ENCODE data around the gene KLHDC1.
A peak's percentile ranks its signal among the peaks of the same experiment; 100 is the strongest.
"Not testable (repeated sequence)": the region's sequence is repeated elsewhere in the genome, so short reads cannot be mapped to it uniquely, and the experiment has no call there.

The KLHDC1 gene

DNA sequence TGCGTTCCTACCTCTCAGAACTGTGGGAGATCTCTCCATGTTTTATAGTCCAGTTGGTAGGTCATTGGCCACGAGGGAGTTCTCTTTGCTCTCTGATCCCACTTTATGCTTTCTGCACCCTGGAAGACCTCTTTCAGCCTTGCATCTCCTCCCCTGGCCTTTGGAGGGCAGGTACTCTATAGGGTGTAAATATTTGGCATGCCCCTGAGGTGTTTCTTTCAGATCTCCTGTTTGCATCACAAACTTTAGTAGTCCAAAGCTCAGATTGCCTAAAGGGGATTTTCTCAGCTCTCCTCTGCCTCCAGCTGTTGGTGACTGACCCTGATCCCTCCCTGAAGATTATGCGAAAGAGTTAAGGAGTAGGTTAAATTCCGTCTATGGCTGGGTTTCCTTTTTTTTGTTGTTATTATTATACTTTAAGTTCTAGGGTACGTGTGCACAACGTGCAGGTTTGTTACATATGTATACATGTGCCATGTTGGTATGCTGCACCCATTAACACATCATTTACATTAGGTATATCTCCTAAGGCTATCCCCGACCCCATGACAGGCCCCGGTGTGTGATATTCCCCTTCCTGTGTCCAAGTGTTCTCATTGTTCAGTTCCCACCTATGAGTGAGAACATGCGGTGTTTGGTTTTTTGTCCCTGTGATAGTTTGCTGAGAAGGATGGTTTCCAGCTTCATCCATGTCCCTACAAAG is 29.0 kb downstream of the KLHDC1 start:
- not testable (repeated sequence) for DNase-seq (ENCODE audit: low spot score)

DNA sequence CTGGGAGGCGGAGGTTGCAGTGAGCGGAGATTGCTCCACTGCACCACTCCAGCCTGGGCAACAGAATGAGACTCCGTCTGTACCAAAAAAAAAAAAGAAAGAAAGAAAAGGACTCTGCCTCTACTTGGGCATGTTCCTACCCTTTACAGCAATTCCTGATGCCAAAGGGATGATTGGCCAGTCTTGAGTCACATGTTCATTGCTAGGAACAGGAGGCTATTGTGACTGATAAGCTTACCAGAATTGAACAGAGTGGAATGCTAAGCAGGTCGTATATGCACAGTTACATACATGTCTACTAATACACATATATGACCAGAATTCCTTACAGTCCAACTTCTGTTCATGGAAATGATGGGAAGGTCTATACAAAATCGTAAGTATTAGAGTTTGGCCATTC is 34.3 kb downstream of the KLHDC1 start:
- DNase-seq (ENCODE audit: low spot score) = no peak

DNA sequence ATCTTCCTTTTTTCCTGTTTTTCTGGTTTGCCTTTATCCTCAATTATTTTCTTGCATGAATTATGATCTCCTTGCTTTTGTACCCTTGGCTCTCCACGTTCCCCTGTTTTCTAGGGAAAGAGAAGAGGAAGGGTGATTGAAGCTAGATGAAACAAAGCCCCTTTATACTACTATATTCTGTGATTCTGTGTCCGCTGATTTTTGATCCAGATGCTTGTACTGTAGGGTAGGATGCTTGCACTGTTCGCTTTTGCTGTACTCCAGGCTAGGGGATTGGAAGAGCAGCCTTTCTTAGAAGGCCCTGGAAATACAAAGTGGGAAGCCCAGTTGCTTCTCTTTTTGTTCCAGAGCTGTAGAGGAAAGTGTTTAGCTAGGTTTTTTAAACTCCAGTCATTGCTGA is 40.0 kb downstream of the KLHDC1 start:
- DNase-seq (ENCODE audit: low spot score) = no peak

DNA sequence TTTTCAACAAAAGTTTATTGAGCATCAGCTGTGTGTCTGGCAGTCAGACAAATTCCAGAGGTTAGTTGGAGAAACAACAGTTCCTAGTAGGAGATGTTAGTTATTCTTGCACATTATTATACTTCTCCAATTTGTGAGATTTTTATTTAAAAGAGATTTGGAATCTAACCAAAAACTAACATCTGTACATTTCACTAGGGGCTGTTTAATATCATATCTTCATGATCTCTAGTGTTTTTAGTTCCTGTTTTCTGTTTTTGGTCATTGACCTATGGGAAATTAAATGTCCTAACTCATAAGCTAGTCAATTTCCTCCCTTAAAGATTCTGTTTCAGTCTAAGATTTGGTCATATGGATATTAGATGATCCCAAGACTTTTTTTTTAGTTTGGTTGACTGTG is 40.9 kb downstream of the KLHDC1 start:
- DNase-seq (ENCODE audit: low spot score) = no peak

DNA sequence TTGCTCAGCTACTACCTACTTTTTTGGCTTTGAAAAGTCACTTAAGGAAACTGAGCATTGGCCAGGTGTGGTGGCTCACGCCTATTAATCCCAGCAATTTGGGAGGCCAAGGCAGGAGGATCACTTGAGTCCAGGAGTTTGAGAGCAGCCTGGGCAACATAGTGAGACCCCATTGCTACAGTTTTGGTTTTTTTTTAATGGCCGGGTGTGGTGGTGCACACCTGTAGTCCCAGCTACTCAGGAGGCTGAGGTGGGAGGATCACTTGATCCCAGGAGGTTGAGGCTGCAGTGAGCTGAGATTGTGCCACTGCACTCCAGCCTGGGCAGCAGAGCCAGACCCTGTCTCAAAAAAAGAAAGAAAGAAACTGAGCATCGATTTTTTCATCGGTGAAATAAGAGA is 42.7 kb downstream of the KLHDC1 start:
- DNase-seq (ENCODE audit: low spot score) = not testable (repeated sequence)

DNA sequence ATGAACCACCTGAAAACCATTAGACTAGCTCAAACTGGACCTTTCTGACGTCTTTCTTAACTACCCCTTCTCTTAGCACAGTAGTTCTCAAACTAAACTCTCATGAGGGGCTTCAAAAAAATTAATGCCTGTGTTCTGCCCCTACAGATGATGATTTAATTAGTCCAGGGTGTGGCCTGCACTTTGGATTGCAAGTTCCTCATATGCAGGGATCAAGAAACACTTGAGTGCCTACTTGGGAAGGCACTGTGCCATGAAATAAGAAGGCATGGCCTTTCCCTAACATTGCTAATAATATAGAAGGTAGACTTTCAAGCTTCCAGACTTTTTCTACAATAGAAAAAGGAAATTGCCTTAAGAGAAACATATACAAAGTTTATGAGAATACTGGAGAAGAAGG is 52.3 kb downstream of the KLHDC1 start:
- DNase-seq (ENCODE audit: low spot score) = no peak

DNA sequence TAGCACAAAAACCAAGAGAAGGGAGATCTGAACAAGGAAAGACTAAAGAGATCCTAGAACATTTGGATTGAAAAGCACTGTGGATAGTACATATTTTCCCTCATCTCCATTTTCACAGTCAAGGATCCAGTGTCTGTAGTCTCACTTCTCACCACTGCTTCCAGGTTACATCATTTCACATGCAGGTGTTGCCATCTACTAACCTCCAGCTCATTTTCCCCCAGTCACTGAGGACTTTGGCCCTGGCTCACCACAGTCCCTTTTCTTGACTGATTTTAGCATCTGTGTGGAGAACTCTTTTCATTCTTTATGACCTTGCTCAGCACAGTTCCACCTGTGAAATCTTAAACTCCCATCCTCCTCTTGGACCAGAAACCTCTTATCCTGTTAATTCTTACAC is 53.6 kb downstream of the KLHDC1 start:
- not testable (repeated sequence) for DNase-seq (ENCODE audit: low spot score)

DNA sequence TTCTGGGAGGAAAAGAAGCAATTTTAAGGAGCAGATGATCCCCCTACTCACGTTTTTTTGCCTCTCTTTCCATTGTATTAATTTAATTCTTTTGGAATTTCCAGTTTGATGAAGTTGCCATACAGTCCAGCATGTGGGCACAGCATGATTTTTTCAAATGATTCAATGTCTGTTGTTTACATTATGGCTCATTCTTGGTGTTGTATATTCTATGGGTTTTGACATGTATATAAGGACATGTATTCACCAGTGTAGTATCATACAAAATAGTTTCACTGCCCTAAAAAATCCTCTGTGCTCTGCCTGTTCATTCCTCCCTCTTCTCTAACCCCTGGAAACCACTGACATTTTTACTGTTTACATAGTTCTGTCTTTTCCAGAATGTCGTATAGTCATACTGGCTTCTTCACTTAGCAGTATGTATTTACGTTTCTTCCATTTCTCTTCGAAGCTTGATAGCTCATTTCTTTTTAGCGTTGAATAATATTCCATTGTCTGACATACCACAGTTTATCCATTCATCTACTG is 61.7 kb downstream of the KLHDC1 start:
- no peak for DNase-seq (ENCODE audit: low spot score)

DNA sequence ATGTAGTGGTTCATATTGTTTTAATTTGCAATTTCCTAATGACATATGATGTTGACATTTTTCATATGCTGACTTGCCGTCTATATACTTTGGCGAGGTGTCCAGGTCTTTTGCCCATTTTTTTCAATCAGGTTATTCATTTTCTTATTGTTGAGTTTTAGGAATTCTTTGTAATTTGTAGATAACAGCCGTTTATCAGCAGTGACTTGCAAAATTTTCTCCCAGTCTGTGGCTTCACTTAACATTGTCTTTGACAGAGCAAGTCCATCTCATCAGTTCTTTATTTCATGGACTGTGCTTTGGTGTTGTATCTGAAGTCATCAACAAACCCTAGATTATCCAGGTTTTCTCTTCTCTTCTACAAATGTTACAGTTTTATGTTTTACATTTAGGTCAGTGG is 62.5 kb downstream of the KLHDC1 start:
- DNase-seq (ENCODE audit: low spot score) = no peak

DNA sequence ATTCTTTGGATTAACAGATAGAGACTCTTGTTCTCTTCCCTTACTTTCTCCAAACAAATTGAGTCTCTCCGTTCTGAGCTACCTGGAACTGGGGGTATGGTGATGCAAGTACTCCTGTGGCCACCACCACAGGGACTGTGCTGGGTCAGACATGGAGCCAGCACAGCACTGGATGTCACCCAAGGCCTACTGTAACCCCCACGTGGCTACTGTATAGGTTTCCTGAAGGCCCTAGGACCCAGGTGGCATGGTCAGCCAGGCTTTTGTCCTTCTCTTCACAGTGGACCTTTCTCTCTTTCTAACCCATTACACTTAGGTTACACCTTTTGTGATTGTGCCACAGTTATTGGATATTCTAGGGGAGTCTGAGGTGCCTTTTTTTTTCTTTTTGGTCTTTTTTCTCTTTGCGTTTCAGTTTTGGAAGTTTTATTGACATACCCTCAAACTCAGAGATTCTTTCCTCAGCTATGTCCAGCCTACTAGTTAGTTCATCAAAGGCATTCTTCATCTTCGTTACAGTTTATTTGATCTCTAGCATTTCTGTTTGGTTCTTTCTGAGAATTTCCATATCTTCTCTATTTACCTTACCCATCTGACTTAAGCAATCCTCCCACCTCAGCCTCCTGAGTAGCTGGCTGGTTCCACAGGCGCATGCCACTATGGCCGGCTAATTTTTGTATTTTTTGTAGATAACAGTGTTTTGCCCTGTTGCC is 69.1 kb downstream of the KLHDC1 start:
- DNase-seq (ENCODE audit: low spot score) = no peak

DNA sequence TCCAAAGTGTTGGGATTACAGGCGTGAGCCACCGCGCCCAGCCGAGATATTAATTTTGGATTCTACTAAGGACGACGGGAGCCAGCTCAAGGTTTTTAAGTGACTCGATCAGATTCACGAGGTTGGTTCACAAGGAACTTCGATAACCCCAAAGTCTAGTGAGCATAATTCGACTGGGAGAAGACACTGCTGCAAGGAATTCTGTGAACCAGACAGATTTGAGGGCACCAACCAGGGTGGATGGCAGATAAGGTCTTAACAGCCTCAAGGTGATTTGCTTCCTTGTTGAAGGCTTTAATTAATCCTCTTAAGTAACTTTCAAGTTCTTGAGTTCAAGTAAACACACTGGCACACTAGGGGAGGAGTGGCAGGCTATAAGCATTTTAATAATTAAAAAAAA is 73.9 kb downstream of the KLHDC1 start:
- peak; percentile 12 for DNase-seq (ENCODE audit: low spot score)

DNA sequence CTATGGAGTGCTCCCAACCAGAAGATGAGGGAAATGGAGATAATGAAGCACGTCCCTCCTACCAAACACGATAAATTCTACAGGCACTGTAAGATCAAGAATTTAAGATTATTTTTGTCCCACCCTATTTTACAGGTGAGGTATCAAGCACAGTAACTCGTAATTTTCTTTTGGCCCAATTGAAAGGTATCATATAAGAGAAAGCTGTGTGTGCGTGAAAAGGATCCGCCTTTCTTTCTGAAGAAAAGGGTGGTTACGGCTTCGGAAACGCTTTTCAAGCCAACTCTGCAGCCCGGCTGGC is 74.3 kb downstream of the KLHDC1 start:
- no peak for DNase-seq (ENCODE audit: low spot score)

DNA sequence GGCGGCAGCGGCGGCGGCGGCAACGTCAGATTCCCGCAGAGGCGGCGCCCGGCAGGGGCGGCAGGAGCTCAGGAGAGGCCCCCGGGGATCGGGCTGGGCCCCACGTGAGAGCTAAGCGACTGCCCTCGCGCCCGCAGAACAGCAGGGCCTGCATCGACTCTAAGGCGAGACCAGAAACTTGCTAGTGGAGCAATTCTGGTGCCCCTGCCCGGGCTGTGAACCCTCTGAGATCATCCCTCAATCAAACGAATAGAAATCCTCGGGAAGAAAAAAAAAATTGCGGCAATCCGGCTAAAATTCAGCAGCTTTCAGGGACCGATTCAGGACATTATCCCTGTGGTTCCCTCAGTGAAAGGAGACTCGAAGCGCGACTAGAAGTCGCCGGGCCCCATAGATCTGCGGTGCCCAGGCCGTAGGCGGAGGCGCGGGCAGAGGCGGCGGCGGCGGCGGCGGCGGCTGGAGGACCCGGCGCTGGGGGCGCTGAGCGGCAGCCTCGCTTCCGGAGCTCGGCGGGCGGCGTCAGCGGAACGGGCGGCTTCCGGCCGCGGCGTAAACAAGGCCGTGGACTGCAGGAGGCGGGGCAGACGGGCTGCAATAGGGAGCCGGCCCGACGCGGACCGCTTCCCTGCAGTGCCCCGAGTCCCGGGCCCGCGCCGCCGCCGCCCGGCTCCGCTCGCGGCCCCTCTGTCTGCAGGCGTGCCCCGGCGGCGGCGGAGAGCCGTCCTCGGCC is 74.8 kb downstream of the KLHDC1 start, which contains the start of gene KLHDC2:
KLHDC2 (plus strand) TSS at position 583 of the 730 bp plus-strand sequence. CDS start 316 bp downstream, outside the sequence.
- DNase-seq (ENCODE audit: low spot score) = peak; percentile 94

DNA sequence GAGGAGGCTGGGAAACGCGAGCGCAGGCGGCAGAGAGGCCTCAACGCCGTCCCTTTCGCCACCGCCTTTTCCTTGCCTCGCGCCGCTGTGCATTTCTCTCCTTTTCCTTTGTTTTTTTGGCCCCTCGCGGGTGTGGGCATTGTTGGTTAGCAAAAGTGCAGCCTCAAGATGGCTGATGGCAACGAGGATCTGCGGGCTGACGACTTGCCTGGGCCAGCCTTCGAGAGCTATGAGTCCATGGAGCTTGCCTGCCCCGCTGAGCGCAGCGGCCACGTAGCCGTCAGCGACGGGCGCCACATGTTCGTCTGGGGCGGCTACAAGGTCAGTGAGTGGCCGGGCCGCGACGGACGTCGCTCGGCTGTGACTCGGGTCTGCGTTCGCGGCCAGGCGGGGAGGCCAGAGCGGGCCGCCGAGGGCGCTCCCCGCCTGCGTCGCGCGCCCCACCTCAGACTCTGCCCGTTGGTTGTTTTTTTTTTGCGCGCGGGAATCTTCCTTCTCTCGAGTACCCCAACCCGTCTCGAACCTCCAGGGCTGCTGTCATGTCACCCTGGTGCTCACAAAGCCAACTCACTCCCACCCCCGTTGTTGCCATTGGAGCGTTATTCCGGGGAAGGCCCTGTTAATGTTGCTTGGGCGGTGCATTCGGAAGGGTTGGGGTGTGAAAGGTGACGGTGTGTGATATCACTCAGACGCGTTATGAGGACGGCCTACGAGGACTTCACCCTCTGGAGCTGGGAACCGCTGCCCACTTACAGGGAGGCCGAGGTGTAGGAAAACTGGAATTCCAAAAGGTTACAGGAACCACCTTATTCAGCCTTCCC is 75.6 kb downstream of the KLHDC1 start:
- DNase-seq (ENCODE audit: low spot score) = peak; percentile 61

DNA sequence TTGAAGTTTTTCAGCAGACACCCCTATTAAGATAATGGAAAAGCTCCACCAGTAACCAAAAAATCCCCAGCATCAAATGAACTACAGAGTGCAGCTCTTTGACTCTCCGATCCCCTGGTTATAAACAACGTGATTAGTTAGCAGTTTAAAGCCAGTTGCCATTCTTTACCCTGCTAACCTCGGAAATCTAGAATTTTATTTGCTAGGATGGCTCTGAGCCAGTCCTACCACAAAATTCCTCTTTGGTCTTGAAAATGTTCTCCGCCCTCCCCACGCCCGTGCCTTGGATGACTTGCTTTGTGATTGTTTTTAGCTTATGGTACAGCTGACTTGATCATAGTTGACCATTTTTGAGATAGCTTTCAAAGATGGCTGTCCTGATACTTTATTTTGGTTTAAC is 76.3 kb downstream of the KLHDC1 start:
- DNase-seq (ENCODE audit: low spot score) = peak; percentile 51

DNA sequence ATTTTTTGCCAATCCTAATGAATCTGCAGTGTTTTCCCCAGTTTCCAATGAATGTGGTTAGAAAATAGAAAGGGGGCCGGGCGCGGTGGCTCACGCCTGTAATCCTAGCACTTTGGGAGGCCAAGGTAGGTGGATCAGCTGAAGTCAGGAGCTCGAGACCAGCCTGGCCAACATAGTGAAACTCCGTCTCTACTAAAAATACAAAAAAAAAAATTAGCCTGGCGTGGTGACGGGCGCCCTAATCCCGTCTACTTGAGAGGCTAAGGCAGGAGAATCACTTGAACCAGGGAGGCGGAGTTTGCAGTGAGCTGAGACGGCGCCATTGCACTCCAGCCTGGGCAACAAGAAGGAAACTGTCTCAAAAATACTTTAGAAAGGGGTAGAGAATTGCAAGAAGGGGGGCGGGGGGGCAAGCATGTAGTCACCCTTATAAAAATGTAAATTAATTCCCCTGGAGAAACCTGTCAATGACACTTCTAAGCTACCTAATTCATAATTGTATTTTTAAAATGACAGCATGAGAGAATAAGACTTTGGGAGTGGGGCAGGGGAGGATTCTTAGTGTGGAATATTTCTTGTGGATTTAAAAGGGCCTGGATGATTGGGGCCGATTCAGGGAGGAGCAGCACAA is 76.8 kb downstream of the KLHDC1 start:
- no peak for DNase-seq (ENCODE audit: low spot score)

DNA sequence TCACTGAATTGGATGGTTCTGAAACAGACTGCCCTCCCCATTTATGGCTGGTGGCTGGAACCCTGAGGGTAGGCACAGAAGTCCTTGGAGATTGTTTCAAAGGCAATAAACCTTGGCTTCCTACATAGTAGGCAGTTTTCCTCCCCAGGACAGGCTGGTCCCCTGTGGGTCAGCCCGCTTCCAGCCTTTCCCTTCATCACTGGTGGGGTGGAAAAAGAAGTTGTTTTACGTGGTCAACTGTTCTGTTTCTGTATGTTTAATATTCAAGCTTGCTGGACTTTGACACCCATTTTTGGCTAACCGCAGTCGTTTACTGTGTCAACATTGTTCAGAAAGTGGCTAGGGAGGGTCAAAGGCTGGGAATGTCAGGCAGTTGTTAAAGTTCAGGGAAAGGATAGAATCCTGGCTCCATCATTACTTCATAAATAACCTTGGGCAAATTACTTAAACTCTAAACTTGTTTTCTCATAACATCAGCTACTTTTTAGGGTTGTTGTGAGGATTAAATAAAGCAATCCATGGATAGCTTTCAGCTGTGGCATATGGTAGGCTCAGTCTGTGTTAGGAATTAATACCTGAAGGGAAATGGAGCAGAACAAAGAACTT is 77.4 kb downstream of the KLHDC1 start:
- DNase-seq (ENCODE audit: low spot score) = no peak

DNA sequence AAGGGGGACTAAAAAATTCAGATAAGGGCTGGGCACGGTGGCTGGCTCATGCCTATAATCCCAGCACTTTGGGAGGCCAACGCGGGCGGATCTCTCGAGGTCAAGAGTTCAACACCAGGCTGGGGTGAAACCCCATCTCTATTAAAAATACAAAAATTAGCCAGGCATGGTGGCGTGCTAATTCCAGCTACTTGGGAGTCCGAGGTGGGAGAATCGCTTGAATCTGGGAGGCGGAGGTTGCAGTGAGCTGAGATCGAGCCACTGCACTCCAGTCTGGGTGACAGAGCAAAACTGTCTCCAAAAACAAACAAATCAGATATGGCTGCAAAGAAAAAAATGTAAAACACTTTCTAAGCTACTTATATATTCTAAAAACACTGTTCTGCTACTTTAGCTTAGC is 78.8 kb downstream of the KLHDC1 start:
- DNase-seq (ENCODE audit: low spot score) = not testable (repeated sequence)

DNA sequence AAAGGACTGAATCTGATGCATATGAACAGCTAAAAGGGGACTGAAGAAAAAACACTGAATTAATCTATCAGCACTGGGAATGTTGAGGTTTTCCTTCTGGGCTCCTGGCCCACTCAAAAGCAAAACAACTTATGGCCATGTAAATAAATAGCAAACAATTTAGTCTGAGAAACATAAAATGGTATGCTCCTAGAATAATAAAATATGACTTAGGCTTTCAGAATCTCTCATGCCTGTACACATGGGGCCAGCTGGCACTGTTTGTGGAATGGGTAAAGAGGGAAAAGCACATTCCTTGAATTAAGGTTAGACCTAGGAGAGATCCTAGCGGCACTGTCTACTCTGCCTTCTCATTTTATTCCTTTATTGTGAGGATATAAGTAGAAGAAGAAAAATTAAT is 81.2 kb downstream of the KLHDC1 start:
- DNase-seq (ENCODE audit: low spot score) = no peak

DNA sequence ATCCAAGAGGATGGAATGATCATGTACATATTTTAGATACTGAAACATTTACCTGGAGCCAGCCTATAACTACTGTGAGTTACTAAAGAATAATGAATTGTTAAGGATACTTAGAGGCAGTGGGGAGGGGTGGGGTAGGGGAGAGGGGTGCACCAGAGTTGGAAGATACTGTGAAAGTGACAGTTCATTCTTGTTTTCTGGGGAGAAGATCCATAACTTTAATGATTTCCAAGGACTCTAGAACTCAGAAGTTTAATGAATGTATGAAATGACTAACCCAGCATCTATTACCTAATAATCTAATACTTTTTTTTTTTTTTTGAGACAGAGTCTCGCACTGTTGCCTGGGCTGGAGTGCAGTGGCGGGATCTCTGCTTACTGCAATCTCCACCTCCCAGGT is 85.5 kb downstream of the KLHDC1 start:
- DNase-seq (ENCODE audit: low spot score) = no peak

DNA sequence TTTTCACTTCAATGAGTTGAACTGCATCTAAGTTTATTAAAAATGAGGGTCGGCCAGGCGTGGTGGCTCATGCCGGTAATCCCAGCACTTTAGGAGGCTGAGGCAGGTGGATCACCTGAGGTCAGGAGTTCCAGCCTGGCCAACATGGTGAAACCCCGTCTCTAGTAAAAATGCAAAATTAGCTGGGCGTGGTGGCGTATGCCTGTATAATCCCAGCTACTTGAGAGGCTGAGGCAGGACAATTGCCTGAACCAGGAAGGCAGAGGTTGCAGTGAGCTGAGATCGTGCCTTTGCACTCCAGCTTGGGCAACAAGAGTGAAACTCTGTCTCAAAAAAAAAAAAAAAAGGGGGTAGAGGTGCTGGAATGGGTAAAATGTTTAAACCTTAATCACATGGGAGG is 88.1 kb downstream of the KLHDC1 start:
- DNase-seq (ENCODE audit: low spot score) = not testable (repeated sequence)

Data from AG20443 (cell line).